COR-L47 (cell line): Measurements from ENCODE around the gene RAB3C.
A peak's percentile ranks its signal among the peaks of the same experiment; 100 is the strongest.

Experiments used
- DNase-seq: peaks from one replicate; lab custom pipeline; 2025; lab: John Stamatoyannopoulos, UW

The RAB3C gene

DNA sequence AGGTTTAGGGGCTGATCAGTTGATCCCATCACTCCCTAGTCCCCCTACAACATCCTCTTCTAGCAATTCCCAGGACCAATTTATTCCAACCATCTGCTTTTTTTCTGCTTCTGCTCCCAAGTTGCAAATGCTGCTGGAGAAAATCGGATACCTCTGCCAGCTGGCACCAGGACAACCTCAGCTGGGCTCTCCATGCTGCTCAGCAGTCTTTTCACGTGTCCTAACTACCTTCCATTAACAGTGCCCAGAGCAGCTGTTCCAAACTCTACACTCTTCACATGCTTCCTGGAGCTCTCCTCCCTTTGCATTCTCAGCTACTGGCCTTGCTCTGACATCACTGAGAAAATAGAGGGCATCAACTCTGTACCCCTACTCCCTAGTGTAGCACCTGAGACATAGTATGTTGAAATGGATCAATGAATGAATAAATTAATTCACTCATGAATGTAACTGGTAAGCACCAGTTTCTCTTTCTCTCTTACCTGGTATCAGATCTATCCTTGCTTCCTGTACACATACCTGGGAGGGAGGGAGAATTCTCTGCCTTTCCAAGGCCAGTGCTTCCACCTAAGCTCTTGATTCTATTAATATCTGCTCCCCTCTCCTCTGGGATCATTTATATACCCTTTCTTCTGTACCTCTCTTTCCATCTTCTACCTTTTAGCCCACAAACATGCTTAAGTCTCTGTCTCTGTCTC lies 191.0 kb downstream of the RAB3C start:
- DNase-seq, result peak; percentile 87

DNA sequence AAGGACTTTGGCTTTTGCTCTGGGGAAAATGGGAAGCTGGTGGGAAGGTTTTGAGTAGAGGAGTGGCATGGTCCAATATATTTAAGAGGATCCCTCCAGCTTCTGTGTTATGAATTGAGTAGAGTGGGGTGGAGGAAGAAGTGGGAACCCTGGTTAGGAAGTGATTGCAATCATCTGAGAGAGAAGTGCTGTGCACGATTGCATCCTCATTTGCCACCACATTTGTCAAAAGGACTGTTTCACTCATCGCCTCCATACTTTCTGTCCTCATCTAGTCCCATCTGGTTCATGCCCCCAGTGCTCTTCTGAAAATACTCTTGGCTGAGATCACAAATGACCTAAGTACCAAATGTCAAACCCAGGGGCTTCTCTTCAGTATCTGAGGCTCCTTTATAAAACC lies 192.1 kb downstream of the RAB3C start:
- DNase-seq, result no peak

DNA sequence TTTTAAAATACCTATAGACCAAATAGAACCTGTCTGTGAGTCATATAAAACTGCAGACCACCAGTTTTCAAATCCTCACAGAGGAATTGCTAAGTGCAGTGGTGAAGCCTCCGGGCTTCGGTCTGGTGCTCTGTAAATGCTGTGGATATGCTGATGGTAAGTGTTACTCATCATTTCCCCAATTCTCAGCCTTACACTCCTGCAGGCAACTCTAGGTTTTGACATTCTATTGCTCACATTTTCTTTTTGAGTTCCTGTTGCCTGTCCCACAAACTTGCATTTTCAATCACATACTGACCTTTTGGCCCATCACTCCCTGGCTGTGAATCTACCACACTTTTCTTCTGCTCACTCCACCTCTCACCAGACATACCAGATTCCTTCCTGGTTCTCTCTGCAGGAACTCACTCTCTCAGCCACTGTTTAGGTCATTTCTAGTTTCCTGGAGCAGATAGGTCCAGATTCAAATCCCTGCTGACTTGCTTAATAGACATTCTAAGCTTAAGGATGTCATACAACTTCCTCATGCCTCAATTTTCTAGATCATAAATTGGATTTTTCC lies 192.9 kb downstream of the RAB3C start:
- DNase-seq, result no peak

DNA sequence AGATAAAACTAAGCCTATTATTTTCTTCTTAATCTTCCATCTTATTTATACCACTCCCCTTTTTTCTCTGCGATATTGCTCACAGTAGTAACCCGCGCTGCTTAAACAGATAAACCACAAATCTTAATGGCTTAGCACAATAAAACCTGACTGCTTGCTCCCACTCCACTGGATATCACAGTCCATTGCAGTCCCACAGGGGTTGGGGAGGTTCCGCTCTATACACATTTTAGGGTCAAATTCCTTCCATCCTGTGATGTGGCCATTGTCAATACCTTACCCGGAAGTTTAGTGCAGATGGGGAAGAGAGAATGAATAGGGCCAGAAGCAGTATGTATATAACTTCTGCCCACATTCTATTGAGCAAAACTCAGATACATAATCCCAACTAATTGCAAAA lies 193.7 kb downstream of the RAB3C start:
- no peak for DNase-seq

DNA sequence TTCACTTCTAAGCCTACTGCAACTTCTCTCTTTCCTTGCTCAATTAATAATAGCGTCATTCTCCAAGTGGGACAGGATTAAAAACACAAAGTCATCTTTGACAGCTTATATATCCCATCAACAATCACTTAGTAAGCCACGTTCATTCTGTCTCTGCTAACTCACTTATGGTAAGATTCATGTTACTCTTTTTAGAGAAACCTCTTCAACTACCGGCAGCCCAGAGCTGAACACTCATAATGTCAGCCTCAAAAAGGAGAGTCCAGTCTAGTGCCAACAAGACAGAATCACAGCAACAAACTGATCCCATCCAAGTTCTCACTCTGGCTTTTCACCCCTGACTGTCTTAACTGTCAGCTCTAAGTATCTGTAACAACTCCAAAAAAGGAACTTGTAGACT lies 196.0 kb downstream of the RAB3C start:
- no peak for DNase-seq

DNA sequence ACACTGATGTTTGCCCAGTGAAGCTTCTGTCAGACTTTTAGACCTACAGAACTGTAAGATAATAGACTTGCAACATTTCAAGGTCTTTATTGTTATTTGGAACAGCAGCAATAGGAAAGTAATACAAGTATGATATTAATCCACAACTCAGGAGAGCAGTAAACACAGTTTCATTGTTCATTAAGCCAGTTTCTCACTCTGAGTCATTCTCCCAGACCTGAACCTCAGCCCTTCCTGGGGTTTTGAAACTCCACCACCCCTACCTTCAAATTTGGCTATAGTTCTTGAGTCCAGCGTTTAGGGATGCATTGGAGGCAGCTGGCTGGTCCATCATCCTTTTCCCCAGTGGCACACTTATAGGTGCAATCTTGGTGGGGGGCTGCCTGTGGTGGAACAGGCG lies 203.2 kb downstream of the RAB3C start:
- DNase-seq, result no peak

DNA sequence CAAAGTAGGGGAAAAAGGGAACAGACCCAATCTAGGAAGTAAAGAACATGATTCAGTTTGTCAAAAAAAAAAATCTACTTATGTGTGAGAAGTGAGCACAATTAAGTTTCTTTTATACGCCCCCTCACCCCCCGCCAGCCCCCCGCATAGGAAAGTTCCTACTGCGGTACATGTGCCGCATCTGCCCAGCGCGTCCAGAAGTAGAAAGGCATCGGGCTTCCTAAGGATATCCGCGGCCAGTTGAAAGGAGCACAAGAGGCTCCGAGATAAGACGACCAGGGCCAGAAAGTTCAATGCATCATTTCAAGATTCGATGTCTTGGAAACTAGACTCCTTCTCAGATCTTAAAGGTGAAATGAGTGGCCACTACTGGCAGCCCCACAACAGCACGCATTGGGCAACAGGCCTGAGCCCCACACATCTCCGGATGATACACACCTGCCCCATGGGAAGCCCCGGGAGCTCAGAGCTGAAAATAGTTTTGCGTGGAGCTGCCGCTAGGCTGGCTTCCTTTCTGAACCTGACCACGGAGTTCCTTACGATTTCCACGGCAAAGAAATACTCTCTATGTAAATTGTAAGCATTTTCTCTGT lies 203.9 kb downstream of the RAB3C start:
- no peak for DNase-seq

DNA sequence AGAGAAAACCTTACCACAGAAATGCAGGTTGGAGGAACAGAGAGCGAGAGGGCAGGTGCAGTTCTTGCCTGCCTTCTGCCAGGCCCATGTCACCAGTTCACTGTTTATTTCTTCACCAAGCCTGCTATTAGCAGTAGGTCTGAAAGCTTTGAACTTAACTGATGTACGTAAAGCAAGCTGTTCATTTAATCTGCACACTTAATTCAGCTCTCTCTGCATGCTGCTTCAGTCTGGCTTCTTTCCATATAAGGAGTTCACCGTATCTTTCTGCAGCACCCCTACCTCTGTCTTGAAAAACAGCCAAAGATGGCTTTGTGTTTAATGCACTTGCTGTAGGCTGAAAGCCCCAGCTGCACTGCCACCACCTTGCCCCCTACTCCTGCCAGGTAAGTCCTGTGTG lies 205.1 kb downstream of the RAB3C start:
- peak; percentile 88 for DNase-seq

DNA sequence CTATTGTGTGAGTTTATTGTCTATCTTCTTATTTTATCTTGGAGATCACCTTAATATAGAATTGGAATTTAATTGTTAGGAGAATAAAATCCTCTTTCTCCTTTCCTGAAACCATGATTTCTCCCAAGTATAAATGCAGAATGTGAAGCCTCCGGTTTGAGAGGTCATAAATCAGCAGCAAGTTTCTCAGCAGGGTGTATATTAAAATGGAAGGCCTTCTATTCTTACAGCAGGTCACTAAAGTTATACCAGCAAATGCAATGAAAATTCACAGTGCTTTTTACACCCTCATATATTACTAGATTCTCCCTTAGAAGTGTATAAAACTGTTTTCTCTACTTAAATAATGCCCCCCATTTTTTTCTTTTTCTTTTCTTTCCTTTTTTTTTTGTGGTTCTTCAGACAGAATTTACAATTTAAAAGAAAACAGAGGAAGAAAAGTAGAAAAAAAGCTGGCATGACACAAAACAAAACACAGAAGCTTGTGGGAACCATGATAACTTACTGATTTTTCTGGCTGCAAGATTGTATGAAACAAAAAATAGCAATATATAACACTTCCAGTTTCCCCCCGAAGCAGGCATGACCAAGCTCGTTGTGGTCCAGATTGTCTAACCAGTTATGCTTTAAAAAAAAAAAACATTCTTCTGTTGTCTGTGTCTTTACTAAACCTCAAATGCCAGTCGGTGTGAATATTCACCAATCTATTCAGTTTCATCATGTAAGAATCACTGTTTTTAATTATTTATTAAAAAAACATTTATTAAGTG lies 211.2 kb downstream of the RAB3C start:
- DNase-seq, result no peak

DNA sequence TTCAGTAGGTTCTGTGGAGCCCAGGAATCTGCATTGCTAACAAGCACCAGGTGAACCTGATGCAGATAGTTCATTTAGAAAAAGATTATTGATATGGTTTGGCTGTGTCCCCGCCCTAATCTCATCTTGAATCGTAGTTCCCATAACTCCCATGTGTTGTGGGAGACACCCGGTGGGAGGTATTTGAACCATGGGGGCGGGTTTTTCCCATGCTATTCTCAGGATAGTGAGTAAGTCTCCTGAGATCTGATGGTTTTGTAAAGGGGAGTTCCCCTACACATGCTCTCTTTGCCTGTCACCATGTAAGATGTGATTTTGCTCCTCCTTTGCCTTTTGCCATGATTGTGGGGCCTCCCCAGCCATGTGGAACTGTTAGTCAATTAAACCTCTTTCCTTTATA lies 212.0 kb downstream of the RAB3C start:
- DNase-seq, result no peak

DNA sequence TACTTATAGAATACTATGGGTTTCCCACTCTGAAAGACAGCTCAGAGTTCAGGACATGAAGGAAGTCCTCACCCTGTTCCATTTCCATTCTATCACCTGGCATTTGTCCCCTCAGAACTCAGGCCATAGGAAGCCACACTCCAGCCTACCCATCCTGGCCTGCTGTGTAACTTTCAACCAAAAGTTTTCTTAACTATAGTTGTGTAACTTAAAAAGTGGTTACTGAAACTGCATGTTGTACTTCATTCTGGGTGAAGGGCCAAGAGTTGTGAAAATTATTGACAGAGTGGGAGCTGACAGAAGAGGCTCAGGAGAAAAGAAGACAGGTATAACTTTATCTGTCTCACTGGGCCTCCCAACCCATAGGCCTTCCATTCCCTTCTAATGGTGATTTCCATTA lies 212.5 kb downstream of the RAB3C start:
- no peak for DNase-seq

DNA sequence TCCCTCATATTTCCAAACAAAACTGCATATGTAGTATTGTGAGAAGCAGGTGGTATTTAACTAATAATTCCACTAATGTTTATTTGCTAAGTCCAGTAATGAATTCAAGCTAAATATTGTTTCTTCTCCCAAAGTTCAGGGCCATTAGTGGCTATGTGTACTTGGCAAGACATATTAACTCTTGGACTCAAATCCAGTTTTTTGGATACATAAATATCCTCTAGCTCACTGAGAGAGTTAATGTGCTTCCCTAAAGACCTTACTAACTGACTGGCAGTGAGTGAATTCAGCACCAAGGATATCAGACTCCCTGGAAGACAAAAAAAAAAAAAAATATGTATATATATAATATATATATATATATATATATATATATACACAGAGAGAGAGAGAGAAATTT lies 214.1 kb downstream of the RAB3C start:
- DNase-seq, result no peak

DNA sequence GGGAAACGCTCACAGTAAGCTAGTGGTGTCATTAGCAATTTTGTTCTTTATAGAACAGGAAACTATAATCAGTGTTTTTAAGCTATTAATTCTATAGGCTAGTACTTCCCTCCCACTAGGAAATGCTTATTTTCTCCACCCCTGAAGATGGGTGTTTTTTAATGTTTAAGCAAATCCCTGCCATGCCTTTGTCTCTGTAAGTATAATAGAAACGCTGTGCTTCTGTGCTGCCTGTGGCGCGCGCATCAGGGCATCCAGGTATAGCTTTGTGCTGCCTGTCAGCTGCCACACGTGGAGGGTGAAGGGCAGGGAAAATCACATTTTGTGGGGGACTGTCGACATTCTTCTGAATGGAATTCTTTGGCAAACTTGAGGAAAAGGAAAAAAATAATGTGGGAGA lies 217.5 kb downstream of the RAB3C start:
- peak; percentile 85 for DNase-seq

DNA sequence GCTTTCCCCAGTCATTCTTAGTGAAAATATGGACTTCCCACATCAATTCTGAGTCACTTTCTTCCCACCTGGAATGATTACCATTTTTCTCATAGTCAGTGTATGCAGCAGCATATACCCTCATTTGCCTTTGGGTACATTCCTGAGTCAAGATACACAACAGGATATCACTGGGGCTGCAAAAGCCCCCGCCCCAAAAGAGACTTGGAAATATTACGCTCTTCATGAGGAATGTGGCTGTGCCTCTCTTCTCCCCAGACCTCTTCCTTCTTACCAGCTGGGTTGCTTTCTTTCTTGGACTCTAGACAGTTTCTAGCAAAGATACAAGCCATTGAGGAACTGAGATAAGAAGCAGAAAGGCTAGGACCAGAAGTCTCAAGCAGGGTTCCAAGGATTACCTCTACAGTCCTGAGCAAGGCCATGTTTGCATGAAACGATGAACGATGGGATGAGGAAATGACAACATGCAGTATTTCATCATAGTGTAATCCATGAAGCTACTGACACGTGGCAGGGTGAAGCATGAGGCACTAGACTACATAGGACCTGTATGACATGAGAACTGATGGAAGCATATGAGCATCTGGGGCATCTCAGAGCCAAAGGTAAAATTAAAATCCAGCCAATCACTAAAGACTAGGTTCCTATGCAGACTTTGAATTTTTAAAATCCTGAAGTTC lies 218.1 kb downstream of the RAB3C start:
- no peak for DNase-seq

DNA sequence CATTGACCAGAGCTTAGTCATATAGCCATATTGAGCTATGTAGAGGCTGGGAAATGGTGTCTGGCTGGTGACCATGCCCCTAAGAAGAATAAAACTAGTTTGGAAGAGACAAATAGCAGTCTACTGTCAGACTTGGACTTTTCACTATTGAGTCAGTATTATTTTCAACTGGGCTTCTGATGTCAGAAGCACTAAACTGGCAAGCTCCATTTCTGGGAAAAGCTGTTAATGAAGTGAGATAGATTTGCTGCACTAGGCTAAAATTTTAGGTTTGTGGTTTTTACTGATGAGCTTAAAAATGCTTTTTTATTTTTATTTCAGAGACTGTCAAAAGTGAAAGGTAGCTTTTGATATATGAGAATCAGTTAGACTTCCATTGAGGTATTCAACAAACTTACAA lies 220.2 kb downstream of the RAB3C start:
- DNase-seq, result no peak

DNA sequence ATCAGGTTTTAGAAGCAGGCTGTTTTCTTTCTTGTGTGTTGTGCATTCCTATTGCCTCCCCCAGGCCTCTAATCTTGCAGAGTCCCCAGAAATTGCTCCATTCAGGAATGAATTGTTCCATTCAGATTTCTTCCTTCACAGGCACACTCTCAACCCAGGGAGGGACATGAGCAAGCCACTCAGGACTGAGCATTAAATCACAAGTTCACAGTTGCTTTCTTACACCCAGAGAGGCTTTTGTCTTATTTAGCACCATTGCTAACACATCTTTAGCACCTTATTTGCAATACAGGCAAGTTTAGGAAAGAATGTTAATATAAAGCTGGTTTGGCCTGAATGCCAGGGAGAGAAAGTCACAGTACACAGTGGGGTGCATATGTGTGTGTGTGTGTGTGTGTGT lies 221.4 kb downstream of the RAB3C start:
- no peak for DNase-seq

DNA sequence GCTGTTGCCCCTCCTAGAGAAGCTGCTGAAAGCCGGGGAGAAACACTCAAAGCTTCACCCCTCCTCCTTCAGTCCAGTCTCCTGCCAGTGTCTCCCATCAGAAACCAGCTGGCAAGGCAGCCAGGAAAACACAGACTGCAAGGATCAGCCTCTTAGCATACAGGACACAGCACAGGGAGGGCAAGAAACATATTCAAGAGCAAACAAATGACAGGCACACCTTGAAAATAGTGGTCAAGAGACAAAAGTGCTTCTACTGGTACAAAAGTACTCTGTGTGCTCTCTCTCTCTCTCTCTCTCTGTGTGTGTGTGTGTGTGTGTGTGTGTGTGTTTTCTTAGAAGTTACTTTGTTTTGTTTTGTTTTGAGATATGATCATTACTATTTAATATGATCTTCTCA lies 227.2 kb downstream of the RAB3C start:
- no peak for DNase-seq

DNA sequence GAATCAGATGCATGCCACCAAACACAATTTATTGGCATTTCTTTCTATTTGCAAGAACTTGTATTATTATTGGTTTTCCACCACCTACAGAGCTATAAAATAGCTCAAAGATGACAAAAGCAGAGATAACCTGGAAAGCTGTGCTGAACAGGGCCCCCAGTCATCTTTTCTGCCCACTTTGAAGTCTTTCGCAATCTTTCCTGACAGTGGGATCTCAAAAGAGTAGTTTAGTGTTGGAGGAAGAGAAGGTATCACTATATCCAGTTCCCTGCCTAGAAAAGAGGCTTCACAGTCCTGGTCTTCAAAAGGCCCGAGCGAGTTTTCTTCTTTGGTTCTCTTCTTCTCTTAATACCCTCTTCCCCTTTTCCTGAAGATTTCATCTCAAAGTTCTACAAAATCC lies 231.0 kb downstream of the RAB3C start:
- no peak for DNase-seq

DNA sequence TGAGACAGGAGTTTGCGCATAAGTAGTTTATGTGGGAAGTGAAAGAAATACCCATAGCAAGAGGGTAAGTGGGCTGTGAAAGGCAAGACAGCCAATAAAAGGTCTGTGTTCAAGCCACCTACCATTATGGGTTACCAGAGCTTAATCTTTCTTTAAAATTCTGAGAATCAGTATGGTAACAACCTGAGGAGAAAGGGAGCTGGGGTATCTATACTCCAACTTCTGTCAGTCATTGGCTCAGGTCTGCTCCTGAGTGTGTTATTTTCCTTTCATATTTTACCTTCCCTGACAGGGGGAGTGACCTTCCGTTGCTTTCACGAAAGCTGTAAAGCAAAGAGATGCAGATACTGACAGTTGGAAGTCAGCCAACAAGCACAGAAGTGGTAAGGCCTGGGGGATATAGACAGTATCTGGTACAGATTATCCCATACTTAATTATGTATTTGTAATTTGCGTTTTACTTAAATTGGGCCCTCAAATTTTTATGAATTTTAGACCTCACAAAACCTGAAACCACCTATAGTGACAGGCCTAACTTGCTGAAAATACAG lies 233.4 kb downstream of the RAB3C start:
- peak; percentile 23 for DNase-seq

DNA sequence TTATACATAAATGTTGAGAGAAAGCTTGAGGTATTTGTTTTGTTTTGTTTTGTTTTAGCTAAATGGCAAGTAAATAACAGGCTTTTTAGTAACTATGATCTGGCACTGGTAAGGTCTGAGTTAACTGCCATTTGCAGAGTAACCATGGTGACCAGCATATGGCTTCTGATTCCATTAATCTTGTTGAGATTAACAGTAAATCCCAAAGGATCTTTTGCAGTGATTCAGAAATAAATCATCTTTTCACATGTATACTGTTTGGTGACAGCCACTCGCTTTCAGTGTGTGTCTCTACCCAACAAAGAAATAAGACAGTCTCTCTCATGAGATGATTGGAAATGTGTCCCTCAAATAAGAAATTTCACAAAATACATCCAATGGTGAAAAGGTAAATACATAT lies 235.6 kb downstream of the RAB3C start:
- no peak for DNase-seq

DNA sequence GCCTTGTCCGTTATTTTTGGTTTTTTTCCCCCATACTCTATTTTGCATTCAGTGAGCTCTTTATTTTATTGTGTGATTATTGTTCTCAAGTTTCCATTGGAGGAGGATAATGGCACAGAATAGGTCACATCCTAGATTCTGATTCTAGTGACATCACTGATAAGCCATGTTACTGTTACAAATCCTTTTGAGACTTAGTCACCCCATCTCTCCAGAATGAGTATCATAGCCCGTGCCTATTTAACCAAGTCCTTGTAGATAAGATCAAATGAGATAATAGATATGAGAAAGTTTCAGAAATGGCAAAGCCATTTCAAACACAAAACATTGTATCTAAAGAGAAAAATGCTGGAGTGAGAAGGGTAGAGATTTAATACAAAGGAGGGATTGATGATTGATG lies 242.6 kb downstream of the RAB3C start:
- DNase-seq, result no peak

DNA sequence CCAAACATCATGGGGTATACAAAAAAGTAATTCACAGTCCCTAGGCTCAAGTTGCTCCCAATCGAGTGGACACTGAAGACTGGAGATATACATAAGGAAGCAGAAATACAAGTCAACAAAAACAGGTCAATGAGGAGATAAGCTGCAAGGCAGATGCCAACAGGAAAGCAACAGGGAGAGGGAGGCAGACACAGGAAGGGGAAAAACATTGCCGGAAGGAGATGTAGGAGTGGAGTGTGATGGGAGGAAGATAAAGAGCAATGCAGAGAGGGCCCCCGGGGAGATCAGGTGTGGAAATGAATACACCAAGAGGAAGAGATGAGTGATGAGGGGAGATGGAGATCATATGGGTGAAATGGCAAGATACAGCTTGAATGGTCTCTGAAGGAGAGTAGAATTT lies 243.0 kb downstream of the RAB3C start:
- DNase-seq, result no peak
